Measurements from ENCODE around the gene WDR46. TPM values are rescaled to one million over a fixed set of nuclear protein-coding genes. Genes with fewer than 3 reads are reported as not detected.

The WDR46 gene
- total RNA-seq, 1 donor from 2014 or later = 67.9 TPM

- no peak overlapping the region for H3K4me3 ChIP-seq (ENCODE audit: low read depth, low read length)
- DNase-seq (ENCODE audit: low read depth) = no peak
- no peak for TF ChIP-seq CTCF (conservative IDR thresholded peaks at IDR 0.05; ENCODE audit: low read depth, low read length)
These were observed 6.8 kb upstream of the WDR46 start for GRCh38 chr6:33295621-33296369.

GRCh38 chr6:33294086-33294823 is 5.2 kb upstream of the WDR46 start:
- no peak for DNase-seq (ENCODE audit: low read depth)
- H3K4me3 ChIP-seq (ENCODE audit: low read depth, low read length) = no peak overlapping the region
- no peak for TF ChIP-seq CTCF (conservative IDR thresholded peaks at IDR 0.05; ENCODE audit: low read depth, low read length)

- DNase-seq (ENCODE audit: low read depth) = no peak
- no peak overlapping the region for H3K4me3 ChIP-seq (ENCODE audit: low read depth, low read length)
- TF ChIP-seq CTCF (conservative IDR thresholded peaks at IDR 0.05; ENCODE audit: low read depth, low read length) = no peak
These were observed 4.1 kb upstream of the WDR46 start for GRCh38 chr6:33292996-33293682.

GRCh38 chr6:33290459-33290858 is 1.4 kb upstream of the WDR46 start:
- no peak for TF ChIP-seq CTCF (conservative IDR thresholded peaks at IDR 0.05; ENCODE audit: low read depth, low read length)
- DNase-seq (ENCODE audit: low read depth) = no peak
- H3K4me3 ChIP-seq (ENCODE audit: low read depth, low read length) = peak overlapping the region; percentile 81

GRCh38 chr6:33289784-33290315 is 811 bp upstream of the WDR46 start:
- no peak for DNase-seq (ENCODE audit: low read depth)
- peak overlapping the region; percentile 81 for H3K4me3 ChIP-seq (ENCODE audit: low read depth, low read length)
- no peak for TF ChIP-seq CTCF (conservative IDR thresholded peaks at IDR 0.05; ENCODE audit: low read depth, low read length)

GRCh38 chr6:33288141-33288920 is 708 bp downstream of the WDR46 start:
- H3K4me3 ChIP-seq (ENCODE audit: low read depth, low read length) = peak overlapping the region; percentile 81
- no peak for TF ChIP-seq CTCF (conservative IDR thresholded peaks at IDR 0.05; ENCODE audit: low read depth, low read length)
- no peak for DNase-seq (ENCODE audit: low read depth)
